ENCODE measurements around the gene GPER1.
"Not testable (repeated sequence)": the region's sequence is repeated elsewhere in the genome, so short reads cannot be mapped to it uniquely, and the experiment has no call there.

The GPER1 gene

GRCh38 chr7:1121476-1121875 is 33.6 kb downstream of the GPER1 start:
- DNase-seq (ENCODE audit: low spot score): no peak

DNA sequence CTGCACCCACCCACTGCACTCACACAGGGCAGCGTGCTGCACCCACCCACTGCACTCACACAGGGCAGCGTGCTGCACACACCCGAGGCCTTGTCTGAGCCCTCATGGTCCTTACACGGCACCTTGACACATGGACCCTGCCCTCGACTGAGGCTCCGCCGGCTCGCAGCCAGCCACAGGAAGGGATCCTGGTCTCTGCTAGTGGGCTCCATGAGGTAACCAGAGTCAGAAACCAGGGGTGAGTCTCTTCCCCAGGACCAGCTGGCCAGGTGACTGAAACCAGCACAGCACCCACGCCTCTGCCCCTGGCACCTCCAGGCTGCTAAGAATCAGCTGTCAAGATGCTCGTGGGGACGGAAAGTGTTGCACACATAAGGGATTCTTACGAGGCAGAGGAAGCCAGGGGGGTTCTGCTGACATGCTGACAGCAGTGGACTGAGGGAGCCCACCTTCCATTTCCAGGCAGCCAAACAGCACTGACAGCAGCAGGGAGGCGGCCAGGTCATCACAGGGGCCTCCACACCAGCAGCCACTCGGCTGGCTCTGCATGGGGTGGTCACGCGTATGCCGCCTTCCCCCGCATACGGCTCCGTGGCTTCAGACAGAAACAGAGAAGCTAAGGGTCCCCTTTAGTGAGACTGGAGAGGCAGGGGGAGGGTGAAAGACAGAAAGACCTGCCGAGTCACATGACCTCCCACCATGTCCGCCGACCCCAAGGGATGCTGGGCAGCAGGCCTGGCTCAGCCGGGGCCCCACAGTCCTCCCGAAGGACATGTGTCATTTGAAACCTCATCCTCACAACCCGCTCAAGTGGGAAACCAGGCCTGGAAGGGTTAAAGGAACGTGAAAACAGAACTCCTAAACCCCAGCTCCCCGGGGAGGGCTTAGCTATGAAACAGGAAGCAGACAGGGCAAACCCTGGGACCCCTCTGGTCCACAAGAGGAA is 34.2 kb downstream of the GPER1 start:
- no peak for DNase-seq (ENCODE audit: low spot score)

DNA sequence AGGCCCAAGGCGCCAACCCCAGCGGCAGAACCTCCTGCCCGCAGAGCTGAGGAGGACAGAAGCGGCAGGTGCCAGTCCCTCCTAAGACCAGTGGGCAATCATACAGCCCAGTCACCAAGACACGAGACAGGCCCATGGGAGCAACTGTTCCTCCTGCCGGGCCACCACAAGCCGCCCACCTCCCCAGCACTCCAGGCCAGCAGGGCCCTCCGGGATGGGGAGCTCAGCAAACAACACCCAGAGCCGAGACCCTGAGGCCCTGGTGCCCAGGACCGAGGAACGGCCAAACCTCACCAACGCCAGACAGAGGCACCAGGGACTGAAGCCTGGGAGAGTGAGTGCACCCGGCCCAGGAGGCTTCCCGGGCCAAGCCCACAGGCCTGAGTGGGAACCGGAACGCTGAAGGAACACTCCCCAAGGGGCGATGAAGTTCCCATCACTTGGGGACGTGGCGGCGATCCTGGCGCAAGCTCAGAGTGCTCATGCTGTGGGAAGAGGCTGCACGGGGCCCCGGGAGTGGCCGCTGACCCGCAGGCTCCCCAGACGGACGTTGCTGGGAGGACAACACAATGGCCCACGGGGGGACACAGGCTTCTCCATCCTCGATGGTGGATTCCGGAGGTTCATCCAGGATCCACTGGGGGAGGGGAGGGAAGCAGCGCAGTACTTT is 35.1 kb downstream of the GPER1 start:
- no peak for DNase-seq (ENCODE audit: low spot score)

- DNase-seq (ENCODE audit: low spot score): peak; percentile 86
Measured at GRCh38 chr7:1123715-1124114, 35.8 kb downstream of the GPER1 start.

DNA sequence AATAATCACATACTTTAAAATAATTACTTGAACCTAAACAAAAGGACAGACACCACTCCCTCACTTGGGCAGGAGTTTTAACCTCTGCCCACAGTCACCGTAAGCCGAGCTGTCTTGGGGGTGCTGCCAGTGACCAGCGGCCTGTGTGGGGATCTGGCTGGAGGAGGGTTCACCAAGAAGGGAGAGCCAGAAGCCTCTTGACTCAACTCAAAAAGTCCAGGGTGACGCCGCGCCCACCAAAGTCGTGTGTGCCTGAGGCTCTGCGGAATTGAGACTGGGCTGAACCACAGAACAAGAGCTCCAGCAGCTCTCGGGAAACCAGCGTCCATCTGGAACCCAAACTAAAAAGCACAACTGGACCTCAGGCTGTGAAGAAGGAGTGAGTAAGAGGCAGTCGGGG is 36.3 kb downstream of the GPER1 start:
- DNase-seq (ENCODE audit: low spot score): no peak

DNA sequence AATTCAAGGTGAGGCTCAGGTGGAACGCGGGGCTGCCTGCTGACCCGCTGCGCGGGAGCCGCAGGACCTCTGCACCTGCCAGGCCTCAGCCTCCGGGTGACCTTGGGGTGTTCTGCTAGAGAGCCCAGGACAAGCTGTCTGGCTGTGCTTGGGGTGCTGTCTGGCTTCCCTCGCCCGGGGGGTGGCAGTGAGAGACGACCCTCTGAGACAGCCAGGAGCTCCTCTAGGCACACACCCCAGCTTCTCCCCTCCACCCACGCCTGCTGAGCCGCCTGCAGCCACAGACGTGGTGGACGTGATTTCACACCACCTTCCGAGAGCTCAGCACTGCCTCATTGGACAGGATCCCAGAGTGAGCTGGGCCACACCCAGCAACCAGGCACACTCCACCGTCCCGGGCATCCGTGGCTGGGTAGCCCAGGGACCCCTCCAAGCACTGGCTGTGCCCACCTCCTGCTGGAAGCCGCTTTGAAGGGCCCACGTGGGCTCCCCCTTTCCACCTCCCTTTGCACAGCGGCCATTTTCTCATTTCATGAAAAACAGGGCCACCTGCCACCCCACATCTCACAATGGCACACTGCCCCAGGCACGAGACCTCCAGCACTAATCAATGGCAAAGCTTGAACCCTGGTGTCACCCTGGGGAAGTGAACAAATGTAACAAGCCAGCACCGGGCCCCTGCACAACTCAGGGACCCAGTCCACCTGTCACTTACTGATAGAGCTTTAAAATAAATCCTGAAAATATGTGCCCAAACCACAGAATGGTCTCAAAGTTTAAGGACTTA is 37.1 kb downstream of the GPER1 start:
- DNase-seq (ENCODE audit: low spot score): no peak

GRCh38 chr7:1125603-1125969 is 37.7 kb downstream of the GPER1 start:
- no peak for DNase-seq (ENCODE audit: low spot score)

DNA sequence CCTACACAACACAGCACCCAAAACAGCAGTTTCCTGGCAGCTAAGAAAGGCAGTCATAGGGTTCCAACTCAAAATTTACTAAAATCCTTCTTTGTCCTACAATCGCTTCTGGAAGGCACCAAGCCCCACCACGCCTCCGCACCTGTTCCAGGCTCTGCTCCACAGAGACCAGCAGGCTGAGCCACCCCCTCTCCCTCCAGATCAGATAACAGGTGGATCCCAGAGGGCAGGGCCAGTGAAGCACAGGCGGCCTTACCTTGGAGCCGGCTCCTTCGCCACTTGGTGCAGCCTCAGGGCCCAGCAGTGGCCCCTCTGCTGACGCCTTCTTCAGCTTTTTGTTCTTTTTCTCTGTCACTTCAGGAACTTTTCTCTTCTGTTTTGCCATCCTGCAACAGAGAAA is 39.1 kb downstream of the GPER1 start:
- no peak for DNase-seq (ENCODE audit: low spot score)

- no peak for DNase-seq (ENCODE audit: low spot score)
Measured at GRCh38 chr7:1129431-1129830, 41.5 kb downstream of the GPER1 start.

DNA sequence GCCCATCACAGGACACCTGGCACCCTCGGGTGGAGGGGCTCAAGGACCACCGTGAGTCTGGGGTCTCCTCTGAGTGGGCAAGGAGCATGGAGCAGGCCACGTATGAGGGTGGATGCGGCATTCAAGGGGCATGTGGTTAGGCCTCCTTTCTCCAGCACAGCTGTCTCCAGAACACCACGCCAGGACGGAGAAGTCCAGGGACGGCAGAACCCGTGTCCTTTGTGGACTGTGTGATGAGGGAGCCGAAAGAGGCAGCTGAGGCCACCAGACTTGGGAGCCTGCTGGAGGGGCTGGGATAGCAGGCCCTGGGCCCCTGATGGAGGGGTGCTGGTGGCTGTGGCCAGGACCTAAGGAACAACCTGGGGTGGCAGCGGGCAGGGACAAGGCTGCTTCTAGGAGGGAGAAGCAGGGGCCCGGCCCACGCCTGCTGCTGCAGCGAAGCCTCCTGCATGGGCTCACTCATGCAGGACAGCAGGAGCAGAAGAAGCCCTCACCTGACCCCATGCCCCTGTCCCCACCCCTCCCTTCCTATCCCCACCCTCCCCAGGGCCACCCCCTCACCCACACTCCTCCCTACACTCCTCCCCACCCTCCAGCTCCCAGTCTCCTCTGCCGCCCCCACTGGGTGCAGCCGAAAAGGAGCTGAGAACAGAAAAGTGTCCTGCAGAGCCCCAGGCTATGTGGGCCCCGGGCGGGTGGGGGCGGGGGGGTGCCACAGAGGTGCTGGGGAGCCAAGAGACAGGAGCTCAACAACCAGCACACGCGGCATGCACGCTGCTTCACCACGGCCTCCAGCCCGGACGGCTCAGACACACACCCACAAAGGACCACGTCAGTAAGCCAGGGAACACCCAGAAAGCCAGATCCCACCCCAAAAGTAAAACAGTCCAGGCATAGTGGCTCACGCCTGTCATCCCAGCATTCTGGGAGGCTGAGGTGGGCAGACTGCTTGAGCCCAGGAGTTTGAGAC is 42.4 kb downstream of the GPER1 start:
- DNase-seq (ENCODE audit: low spot score): no peak

DNA sequence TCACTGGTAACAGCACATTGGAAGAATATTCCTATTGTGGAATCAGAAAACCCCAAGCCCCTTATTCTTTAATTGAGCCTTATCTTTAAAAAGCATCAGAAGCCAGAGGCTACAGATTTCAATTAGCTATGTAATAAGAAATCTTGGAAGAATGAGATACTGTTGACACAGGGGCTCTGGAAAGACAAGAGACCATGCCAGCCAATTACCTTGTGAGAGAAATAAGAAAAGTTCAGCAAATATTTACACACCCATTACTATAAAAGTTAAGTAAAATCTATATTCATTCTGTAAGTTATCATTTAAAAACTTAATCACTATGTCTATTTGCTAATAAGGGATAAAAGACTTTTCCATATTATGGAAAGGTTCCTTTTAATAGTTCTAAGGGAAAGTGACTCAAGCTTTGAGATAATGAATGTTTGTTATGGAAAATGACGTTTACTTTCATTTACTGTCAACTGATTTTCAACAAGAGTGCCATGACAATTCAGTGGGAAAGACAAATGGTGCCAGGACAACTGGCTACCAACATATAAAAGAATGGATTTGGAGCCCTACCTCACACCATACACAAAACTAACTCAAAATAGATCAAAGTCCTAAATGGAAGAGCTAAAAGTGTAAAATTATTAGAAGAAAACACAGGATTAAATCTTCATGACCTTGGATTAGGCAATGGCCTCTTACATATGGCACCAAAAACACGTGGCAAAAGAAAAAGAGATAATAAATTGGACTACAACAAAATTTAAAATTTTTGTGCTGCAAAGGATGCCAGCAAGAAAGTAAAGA is 43.8 kb downstream of the GPER1 start:
- DNase-seq (ENCODE audit: low spot score): no peak

DNA sequence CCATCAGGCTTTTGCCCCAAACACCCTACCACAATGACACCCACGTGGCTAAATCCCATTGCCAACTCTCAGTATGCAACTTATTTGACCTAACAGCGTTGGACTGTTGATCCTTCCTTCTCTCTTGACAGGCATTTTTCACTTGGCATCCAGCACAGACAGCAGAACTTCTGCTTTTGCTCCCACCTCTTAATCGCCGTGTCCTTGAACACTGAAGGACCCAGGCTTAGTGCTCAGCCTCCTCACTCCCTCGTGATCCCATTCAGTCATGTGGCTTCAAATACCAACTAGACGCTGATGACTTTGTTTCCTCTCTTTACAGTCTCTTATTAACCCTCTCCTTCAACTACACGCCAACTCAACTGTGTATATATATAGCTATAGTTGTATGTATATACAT is 47.0 kb downstream of the GPER1 start:
- no peak for DNase-seq (ENCODE audit: low spot score)

- DNase-seq (ENCODE audit: low spot score): no peak
Measured at GRCh38 chr7:1136841-1137516, 49.1 kb downstream of the GPER1 start.

DNA sequence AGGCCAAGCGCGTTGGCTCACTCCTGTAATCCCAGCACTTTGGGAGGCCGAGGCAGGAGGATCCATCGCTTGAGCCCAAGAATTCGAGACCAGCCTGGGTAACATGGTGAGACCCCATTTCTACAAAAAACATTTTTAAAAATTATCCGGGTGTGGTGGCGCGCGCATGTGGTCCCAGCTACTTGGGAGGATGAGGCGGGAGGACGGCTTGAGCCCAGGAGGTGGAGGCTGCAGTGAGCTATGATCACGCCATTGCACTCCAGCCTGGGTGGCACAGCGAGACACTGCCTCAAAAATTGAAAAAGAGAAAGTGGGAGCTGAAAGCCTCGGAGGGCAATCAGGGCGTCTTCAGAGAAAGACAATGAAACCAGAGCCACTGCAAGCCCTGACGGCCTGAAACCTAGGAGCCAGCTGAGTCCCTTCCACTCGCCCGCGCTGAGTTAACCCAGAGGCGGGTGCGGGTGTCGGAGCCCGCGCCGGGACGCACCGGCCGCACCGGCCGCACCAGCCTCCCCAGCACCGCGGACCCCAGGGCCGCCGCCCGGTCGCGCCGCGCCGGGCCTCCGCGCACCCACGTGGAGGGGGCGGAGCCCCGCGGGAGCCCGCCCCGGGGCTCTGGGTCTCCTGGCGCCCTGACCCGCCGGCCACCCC is 49.7 kb downstream of the GPER1 start:
- DNase-seq (ENCODE audit: low spot score): no peak

- no peak for DNase-seq (ENCODE audit: low spot score)
Measured at GRCh38 chr7:1140476-1141104, 52.7 kb downstream of the GPER1 start.

GRCh38 chr7:1141651-1142050 is 53.7 kb downstream of the GPER1 start:
- DNase-seq (ENCODE audit: low spot score): no peak

DNA sequence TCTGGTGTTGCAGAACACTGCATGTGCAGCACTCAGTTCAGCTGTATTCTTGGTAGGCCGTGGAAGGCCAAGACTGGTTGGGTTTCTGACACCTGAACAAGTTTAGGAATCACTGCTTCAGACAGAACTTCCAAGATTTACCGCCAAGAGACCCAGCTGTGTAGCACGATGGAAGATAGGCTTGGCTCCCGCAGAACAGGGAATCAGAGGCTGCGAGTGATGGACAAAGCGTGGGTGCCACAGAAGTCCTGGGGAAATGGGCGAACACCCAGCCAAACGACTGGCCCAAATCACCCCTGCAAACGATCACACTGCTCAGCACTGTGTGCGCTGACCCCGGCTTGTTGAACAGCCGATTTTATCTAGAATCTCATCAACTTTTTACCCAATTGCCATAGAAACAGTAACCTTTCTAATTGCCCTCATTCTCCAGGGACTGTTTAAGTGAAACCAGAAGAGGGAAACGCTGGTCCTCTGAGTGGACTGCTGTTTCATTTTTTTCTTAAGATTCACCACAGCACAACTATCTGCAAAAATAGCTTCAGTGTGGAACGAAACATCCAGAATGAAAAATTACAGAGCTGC is 54.2 kb downstream of the GPER1 start:
- DNase-seq (ENCODE audit: low spot score): no peak

- DNase-seq (ENCODE audit: low spot score): not testable (repeated sequence)
Measured at GRCh38 chr7:1143031-1143430, 55.1 kb downstream of the GPER1 start.
